ENCODE measurements around the gene RELA.

Gene RELA

DNA sequence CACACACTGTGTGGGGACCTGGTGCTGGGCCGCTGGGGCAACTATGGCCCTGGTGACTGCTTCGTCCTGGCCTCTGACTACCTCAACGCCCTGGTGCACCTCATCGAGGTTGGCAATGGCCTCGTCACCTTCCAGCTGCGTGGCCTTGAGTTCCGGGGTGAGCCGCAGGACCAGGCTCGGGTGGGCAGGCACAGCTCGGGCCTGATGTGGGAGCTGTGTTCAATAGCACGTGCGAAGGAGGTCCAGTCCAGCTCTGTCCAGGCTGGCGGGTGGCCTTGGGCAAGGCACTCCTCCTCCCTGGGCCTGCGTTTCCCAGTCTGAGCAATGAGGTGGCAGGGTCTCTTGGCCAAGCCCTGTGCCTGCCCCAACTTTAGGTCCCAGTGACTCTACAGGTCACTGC is 33.1 kb downstream of the RELA start:
- no peak for DNase-seq

DNA sequence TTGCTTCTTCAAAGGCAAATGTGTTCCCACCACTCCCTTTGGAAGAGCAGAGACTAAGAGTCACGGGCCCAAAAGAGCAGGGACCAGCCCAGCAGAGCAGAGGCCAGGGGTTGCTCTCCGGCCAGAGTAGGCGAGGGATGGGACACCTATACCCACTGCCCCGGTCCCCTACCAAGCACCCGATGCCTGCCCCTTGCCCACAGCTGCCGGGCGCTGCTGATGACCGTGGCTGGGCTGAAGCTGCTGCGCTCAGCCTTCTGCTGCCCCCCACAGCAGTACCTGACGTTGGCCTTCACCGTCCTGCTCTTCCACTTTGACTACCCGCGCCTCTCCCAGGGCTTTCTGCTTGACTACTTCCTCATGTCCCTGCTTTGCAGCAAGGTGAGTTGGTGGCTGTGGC is 35.5 kb downstream of the RELA start:
- DNase-seq: no peak

DNA sequence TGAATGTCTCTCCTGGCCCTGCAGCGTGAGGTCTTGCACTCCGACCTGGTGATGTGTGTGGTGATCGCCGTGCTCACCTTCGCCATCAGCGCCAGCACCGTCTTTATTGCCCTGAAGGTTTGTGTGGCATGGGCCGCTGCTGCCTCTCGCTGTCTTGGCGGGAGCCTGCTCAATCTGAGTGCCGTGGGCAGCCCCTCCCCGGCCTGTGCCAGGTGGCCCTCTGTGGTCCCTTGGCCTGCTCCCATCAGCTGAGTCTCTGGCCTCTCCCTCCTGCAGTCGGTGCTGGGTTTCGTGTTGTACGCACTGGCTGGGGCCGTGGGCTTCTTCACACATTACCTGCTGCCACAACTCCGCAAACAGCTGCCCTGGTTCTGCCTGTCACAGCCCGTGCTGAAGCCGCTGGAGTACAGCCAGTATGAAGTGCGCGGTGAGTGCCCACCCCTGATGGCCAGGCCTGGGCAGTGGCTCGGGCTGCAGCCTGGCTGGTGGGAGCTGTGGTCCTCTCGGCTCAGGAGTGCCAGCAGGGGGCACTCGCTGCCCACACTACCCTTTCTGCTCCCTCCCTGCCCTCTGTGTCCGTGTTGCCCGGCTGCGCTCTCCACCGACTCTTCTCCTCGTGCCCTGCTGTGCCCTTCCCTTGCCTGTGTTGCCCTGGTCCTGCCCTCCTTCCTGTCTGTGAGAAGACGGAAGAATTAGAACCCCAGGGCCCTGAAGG is 36.9 kb downstream of the RELA start:
- DNase-seq: peak; percentile 62

DNA sequence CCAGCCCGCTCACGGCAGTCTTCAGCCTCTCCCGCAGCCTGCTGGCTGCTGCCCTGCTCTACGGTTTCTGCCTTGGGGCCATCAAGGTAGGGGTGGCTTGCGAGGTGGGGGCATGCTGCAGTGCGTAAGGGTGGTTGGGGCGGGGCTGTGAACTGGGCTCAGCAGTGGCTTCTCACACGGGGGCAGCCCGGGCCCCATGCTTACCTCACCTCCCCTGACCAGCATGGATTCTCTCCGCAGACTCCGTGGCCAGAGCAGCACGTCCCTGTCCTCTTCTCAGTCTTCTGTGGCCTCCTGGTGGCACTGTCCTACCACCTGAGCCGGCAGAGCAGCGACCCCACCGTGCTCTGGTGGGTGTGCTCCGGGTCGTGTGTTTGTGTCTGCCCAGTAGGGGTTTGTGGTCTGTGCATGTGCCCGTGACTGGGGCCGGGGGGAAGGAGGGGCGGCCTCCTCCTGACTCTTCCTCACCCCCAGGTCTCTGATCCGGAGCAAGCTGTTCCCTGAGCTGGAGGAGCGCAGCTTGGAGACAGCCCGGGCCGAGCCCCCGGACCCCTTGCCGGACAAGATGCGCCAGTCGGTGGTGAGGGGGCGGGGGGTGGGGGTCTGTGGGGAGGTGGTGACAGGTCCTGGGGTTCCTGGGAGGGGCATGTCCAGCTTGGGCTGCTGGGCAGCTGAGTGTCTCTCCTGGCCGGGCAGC is 37.6 kb downstream of the RELA start:
- DNase-seq: no peak

DNA sequence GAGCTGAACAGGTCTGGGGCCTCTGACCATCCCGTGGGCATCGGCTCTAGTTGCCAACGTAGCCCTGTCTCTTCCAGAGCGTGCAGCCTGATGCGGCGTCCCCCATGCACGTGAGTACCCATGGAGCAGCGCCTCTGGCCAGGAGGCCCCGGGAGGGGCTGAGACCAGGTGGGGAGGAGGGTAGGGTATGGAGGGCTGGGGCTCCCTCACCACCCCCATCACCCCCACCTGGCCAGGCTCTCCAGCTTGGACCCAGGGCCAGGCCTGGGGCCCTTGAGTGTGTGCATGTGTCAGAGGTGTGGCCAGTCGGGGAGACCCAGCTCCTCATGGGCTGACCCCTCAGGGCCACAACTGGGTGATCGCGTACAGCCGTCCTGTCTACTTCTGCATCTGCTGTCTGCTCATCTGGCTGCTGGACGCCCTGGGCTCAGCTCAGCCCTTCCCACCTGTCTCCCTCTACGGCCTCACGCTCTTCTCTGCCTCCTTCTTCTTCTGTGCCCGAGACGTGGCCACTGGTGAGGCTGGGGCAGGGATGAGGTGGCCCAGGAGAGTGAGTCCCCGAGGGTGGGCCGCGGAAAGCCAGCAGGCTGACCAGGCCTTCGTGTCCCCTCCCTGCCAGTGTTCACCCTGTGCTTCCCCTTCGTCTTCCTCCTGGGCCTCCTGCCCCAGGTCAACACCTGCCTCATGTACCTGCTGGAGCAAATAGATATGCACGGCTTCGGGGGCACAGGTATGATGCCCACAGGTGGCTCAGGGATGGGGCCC is 38.7 kb downstream of the RELA start:
- DNase-seq: no peak

DNA sequence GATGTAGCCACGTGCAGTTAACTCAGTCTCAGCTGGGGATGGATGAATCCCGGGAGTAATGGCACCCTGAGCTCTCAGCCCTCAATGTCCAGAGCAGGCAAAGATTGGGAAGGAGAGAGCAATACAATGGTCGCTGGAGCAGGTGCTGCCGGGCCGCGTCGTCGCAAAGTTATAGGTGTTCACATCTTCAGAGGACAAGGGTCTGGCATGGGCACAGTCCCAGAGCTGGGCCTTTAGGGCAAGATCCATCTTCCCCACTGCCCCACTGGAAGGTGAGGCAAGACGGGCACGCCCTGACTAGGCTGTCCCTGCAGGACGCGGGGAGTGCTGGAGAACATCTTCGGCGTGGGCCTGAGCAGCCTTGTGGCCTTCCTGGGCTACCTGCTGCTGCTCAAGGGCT is 39.5 kb downstream of the RELA start:
- no peak for DNase-seq

DNA sequence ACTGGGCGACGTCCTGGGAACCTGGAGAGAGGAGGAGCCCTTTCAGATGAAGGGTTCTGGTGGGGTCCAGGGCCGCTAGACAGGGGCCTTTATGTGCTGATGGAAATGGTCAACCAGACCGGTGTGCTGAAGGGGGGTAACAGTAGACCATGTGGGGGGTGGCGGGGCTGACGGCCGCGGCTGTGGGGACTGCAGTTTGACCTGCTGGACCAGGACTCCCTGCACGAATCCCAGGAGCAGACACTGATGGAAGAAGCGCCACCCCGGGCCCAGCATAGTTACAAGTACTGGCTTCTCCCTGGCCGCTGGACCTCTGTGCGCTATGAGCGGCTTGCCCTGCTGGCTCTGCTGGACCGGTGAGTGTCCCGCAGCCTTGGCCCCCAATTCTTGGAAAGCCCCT is 40.7 kb downstream of the RELA start:
- no peak for DNase-seq

DNA sequence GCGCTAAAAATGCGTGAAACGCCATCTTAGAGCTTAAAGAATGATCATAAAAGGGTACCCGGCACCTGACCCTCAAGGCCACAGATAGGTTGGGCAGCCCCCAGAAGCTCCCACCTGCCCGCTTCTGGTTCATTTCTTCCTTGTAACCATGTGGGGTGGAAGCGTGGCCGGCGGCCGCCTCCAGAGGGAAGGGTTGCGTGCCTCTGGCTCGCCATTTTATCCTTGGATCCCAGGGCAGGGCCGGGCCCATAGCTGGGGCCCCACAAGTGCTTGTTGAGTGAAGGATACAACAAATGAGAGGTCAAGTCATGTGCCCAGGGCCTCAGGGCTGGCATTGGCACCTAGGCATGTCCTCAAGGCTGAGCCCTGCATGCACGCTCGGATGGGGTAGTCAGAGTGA is 41.3 kb downstream of the RELA start:
- no peak for DNase-seq

DNA sequence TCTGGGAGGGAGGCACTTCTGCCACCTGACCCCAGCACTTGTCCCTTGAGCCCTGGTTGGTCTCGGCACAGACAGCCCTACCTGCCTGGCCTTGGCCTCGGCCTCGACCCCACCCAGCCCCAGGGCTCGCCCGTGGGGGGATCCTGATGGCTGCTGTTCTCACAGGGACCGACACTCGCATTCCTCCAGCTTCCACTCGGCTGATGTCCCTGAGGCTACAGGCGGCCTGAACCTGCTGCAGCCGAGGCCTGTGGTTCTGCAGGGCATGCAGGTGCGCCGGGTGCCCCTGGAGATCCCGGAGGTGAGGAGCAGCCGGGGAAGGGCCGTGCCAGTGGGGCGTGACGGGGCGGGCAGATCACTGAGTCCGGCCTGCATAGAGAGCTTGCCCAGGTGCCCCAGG is 42.0 kb downstream of the RELA start:
- DNase-seq: no peak

DNA sequence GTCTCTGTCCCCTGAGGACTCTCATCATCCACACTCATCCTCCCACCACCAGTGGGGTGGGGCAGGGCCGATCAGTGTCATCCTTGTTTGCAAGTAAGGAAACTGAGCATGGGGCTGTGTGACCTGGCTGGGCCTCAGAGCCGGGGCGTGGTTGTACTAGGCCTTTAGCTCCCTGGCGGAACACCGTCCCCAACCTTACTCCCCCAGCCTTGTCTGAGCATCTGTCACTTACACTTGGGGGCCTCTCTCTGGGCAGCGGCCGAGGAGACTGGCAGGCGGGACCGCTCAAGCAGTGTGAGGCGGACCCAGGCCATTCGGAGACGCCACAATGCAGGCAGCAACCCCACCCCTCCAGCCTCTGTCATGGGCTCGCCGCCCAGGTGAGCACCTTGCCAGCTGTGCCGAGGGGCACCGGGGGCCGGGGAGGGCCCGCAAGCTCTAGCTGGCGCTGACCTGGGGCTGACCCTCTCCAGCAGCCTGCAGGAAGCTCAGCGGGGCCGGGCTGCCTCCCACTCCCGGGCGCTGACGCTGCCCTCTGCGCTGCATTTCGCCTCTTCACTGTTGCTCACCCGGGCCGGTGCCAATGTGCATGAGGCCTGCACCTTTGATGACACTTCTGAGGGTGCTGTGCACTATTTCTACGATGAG is 43.3 kb downstream of the RELA start:
- no peak for DNase-seq

DNA sequence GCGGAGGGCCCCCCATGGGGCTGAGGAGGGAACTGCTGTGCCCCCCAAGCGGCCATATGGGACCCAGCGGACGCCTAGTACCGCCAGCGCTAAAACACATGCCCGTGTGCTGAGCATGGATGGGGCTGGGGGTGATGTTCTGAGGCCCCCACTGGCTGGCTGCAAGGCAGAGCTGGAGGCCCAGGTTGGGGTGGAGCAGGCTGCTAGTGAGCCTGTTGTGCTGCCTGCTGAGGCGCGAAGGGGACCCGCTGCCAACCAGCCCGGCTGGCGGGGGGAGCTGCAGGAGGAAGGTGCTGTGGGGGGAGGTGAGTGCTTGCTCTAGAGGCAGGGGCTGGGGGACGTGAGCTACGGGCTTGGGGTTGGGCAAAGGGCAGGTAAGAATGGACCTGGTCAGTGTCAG is 44.0 kb downstream of the RELA start:
- no peak for DNase-seq

DNA sequence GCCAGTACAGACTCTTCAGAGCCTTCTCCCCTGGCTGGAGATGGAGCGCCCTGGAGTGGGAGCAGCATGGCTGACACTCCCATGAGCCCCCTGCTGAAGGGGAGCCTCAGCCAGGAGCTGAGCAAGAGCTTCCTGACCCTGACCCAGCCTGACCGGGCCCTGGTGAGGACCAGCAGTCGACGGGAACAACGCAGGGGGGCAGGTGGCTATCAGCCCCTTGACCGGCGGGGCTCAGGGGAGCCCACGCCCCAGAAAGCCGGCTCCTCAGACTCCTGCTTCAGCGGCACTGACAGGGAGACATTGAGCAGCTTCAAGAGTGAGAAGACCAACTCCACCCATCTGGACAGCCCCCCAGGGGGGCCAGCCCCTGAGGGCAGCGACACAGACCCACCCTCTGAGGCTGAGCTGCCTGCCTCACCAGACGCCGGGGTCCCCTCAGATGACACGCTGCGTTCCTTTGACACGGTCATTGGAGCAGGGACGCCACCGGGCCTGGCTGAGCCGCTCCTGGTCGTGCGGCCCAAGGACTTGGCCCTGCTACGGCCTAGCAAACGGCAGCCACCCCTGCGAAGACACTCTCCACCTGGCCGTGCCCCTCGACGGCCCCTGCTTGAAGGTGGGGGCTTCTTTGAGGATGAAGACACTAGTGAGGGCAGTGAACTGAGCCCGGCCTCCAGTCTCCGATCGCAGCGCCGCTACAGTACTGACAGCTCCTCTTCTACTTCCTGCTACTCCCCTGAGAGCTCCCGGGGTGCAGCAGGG is 44.5 kb downstream of the RELA start:
- DNase-seq: no peak

DNA sequence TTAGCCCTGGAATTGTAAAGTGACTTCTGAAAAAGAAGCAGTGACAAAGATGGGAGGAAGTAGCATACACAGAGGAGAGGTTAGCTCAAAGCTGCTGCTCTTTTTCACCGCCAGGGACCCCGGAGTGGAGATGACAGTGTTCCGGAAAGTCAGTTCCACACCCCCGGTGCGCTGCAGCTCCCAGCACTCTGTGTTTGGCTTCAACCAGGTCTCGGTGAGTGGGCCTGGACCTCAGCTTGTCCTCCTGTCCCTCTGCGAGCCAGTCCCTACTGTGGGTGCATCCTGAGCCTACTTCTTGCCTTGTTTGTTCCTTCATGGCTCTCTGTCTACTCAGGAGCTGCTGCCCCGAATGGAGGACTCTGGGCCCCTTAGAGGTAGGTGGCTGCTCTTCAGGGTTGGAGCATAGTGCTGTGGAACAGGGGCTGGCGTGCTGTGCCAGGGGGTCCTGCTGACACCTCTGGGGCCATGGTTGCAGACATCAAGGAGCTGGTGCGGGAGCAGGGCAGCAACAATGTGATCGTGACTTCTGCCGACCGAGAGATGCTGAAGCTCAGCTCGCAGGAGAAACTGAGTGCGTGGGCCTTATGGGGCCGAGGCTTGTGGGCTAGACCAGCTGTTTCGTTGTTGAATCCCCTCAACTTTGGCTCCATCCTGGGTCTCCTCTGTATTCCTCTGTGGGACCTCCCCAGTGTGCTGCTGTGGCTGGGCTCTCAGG is 45.4 kb downstream of the RELA start:
- no peak for DNase-seq

DNA sequence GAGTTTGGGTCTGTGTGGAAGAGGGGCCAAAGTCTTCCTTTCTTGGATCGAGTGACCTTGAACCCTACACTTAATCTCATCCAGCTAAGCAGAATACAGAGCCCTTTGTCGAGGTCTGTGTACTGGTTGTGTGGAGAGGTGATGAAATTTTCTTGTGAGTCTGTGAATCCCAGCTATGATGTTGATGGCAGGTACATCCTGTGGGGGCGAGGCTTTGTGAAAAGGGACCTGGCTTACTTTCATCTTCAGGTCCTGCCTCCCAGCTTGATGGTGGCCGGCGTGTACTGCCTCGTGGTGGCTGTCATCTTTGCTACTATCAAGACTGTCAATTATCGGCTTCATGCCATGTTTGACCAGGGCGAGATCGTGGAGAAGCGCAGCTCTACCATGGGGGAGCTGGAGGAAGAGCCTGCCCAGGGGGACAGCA is 46.1 kb downstream of the RELA start:
- DNase-seq: no peak

DNA sequence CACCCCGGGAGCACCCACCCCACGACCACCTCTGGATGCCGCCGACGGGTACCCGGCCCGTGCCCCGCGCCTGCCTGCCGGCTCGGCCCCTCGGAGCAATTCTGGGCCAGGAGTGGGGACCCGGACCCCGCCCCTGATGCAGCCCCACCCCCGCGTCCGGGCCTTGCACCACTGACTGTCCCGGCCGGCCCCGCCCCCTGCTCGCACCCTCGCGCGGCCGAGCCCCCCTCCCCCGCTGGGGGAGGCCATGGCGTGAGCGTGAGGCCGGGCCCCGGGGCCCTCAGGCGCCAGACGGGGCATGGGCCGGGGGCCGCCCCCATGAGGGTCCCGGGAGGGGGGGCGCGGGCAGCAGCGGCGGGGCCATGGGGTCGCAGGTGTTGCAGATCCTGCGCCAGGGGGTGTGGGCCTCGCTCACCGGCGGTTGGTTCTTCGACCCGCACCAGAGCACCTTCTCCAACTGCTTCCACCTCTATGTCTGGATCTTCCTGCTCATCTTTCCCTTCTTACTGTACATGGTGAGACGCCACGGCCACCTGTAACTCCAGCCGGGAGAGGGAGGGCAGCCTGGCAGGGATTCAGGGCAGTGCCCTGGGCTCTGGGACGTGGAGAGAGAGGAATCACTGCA is 46.7 kb downstream of the RELA start:
- no peak for DNase-seq

DNA sequence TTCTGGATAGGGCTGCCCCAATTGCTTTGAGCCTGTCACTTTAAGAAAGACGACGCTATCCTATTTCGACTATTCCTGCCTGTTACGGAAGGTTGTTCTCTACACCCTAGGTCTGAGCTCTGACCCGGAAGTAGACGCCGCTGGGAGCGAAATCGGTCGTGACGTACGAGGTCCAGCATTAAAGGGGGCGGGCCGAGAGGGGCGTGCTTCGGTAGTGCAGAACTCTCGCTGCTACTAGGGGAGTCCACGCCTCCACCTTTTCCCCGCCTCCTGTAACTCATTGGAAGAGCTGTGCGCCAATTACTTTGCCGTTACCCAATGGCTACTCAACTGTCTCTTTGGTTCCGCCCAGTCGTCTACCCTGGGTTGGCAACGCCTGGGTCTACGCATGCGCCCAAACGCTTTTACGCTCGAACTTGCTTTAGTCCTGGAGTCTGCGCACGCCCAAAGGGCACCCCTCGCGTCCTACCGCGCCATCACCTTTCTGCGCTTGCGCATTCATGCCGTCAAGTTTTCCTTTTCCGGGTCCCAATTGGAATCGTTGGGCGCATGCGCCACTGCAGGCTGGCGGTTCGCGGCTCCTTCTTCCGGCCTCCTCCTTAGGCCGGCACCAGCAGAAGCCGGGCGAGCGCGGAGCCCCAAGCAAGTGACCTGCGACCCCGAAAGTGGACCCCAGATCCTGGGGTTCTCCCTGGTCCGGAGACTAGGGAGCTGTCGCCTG is 47.3 kb downstream of the RELA start, which contains the start of gene PCNX3:
TSS of gene PCNX3 (plus strand) at position 548 of the 721 bp plus-strand sequence. CDS start 536 bp downstream, outside the sequence.
- DNase-seq: peak; percentile 100

DNA sequence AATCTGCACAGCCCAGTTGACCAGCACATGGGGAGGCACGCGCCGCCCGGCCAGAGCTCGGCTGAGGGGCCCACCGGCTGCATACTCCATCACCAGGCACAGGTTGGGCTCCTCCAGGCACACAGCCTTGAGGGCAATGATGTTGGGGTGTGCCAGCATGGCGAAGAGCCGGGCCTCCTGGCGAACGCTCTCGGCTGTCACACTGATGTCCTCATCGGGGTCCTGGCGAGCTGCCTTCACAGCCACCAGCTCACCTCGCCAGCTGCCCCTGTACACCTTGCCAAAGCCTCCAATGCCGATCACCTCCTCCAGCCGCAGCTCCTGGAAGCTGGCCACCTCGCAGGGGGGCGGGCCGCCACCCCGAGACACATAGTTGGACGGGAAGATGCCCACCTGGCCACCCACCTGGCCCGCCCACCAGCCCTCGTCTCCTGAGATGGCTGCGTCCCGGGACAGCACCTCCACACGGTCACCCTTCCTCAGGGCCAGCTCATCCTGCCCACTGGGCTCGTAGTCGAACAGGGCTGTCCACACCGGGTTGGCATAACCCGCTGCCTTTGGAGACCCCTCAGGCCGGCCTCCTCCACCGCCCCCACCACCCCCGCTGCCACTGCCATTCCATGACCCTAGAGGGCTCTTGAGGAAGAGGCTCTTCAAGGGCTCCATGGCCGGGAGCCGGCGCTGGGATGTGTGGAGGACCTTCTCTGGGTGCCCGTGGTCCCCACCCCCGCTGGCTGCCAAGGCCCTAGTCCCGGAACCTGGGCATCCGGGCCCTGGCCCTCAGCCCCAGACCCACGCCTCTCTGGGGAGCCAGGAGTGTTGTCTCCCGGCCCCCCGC is 49.4 kb downstream of the RELA start:
- DNase-seq: peak; percentile 28

DNA sequence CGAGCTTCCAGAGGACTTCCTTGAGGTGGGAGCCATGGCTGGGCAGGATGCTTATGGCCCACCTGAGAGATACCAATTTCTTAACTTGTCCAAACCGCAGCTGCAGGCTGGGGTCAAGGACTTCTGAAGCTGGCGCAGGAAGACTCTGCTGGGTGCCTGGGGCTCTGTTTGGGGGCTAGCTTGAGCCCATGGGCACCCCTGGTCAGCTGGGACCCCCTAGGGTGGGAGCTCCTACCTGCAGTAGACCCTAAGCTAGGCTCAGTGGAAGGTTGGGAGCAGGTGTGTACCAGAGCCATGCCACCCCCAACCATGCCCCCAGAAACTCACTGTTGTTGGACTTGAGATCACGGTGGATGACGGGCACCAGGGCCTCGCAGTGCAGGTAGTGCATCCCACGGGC is 50.0 kb downstream of the RELA start:
- no peak for DNase-seq

DNA sequence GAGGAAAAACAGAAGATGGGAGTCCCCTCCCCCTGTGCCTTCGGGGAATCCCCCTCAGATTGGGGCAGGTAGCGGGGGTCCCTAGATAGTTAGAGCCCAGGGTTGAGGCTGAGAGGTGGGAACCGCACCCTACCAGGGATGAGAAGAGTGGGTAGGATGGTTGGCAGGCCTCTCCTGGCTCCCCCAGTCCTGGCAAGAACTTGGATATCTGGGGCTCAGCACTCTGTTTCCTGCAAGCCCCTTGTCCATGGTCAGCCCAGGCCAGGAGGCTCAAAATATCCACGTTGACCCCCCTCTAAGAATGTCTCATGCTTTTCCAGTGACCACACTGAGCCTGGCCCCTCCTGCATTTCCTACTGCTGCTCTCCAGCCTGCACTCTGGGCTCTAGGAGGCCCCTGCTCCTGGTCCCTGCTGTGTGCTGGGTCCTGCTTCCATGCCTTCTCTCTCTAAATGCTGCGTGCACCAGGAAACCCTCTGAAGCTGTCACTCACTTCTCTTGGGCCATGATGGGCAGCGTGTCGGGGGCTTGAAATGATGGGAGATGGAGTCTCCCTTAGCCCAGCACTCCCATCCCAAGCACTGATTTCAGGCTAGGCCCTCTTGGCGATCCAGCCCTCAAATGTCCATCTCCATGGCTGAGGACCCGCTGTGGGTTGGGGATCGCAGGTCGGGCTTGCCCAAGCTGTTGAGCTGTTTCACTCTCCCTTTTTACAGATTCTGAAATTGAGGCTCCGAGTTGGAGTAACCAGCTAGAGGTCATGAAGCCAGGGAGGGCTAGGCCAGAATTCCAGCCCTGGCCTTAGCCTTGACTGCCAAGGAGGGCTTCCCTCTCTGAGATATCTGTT is 50.7 kb downstream of the RELA start:
- DNase-seq: no peak

All from eye (tissue), 1 donor.